ENCODE results near the gene CNNM4. TPM values are rescaled to one million over a fixed set of nuclear protein-coding genes. Genes with fewer than 3 reads are reported as not detected.

The CNNM4 gene
- polyA plus RNA-seq, 1 of the 3 experiments (the other 2 are of a cell fraction): 5.5 TPM

GRCh38 chr2:96751800-96752199 lies 8.9 kb upstream of the CNNM4 start:
- Histone ChIP-seq H4K20me1 (ENCODE audit: insufficient read depth) (no peaks in the 10 kb centered on the region), H3K9ac (no peak overlapping the region), H2AFZ (ENCODE audit: low read depth) (no peak overlapping the region), H3K4me2 (no peak overlapping the region), H3K79me2 (ENCODE audit: insufficient read depth) (no peaks in the 10 kb centered on the region), H3K9me2 (no peaks in the 10 kb centered on the region), H3K27ac (ENCODE audit: low read depth in 2 of 2, low read length in 1 of 2) (no peak overlapping the region), H3K36me3 (replicated peaks in 1 of 2; ENCODE audit: control insufficient read depth in 1 of 2, insufficient read depth in 2 of 2, low read length in 1 of 2) (no peaks in the 10 kb centered on the region), H3F3A (replicated peaks; ENCODE audit: insufficient read depth) (no peaks in the 10 kb centered on the region), H3K4me3 (ENCODE audit: low read depth in 2 of 2, low read length in 1 of 2) (no peak overlapping the region), H3K27me3 (ENCODE audit: insufficient read depth) (no peaks in the 10 kb centered on the region), H3K9me3 (no peaks in the 10 kb centered on the region), H3K4me1 (ENCODE audit: control insufficient read depth in 1 of 2, insufficient read depth in 2 of 2, low read depth in 1 of 2, low read length in 1 of 2) (peaks cover 0 to 4% of the 10 kb centered on the region in 2 experiments; a peak in 1 of 4 replicates)
- TF ChIP-seq FOXM1 (IDR thresholded peaks at IDR 0.05; ENCODE audit: low read depth): no peak
- no peak for TF ChIP-seq REST (IDR thresholded peaks at IDR 0.05; ENCODE audit: low read depth, low read length)
- DNase-seq: no peak
- CTCF ChIA-PET: interaction anchor here (1.2 kb wide), 1 partner anchor 49 kb away, joined by 4 read pairs; no protein-coding TSS in a partner anchor
- POLR2A ChIA-PET: no interaction called here
- WGBS (ENCODE audit: low lambda C conversion rate): 73% methylated on average over 9 of the region's 9 CpGs

- 60% methylated on average over 7 of the region's 7 CpGs for WGBS (ENCODE audit: low lambda C conversion rate)
- Histone ChIP-seq H3F3A (replicated peaks; ENCODE audit: insufficient read depth) (peaks cover under 1% of the 10 kb centered on the region), H3K4me1 (ENCODE audit: control insufficient read depth in 1 of 2, insufficient read depth in 2 of 2, low read depth in 1 of 2, low read length in 1 of 2) (no peaks in the 10 kb centered on the region), H3K4me3 (ENCODE audit: low read depth in 2 of 2, low read length in 1 of 2) (no peak overlapping the region), H3K27me3 (ENCODE audit: insufficient read depth) (no peaks in the 10 kb centered on the region), H3K4me2 (no peak overlapping the region), H4K20me1 (ENCODE audit: insufficient read depth) (no peaks in the 10 kb centered on the region), H2AFZ (ENCODE audit: low read depth) (no peak overlapping the region), H3K9ac (no peak overlapping the region), H3K36me3 (replicated peaks in 1 of 2; ENCODE audit: control insufficient read depth in 1 of 2, insufficient read depth in 2 of 2, low read length in 1 of 2) (no peaks in the 10 kb centered on the region), H3K9me3 (no peaks in the 10 kb centered on the region), H3K9me2 (no peaks in the 10 kb centered on the region), H3K79me2 (ENCODE audit: insufficient read depth) (no peaks in the 10 kb centered on the region), H3K27ac (ENCODE audit: low read depth in 2 of 2, low read length in 1 of 2) (no peak overlapping the region)
- no peak for DNase-seq
- POLR2A ChIA-PET: no interaction called here
- CTCF ChIA-PET: interaction anchor here (1.5 kb wide), 1 partner anchor 10 kb away, joined by 6 read pairs; no protein-coding TSS in a partner anchor
- TF ChIP-seq FOSL2 (IDR thresholded peaks at IDR 0.05; ENCODE audit: borderline replicate concordance, low read depth): no peak
Observed at GRCh38 chr2:96753661-96754282, 6.9 kb upstream of the CNNM4 start.

- POLR2A ChIA-PET: no interaction called here
- CTCF ChIA-PET: interaction anchor here (1.5 kb wide), 1 partner anchor 9 kb away, joined by 6 read pairs; no protein-coding TSS in a partner anchor
- TF ChIP-seq USF1 (IDR thresholded peaks at IDR 0.05; ENCODE audit: borderline replicate concordance, low read depth) (no peak), EZH2phosphoT487 (IDR thresholded peaks at IDR 0.05; ENCODE audit: borderline replicate concordance, low read depth) (no peak), CTCF (IDR thresholded peaks at IDR 0.05) (no peak), USF2 (IDR thresholded peaks at IDR 0.05; ENCODE audit: borderline replicate concordance, low read depth, low read length) (no peak), MEF2A (IDR thresholded peaks at IDR 0.05; ENCODE audit: borderline replicate concordance, low read depth) (no peak), NFIC (IDR thresholded peaks at IDR 0.05; ENCODE audit: borderline replicate concordance) (no peak), GABPA (IDR thresholded peaks at IDR 0.05; ENCODE audit: low read depth) (no peak), EP300 (IDR thresholded peaks at IDR 0.05; ENCODE audit: borderline replicate concordance in 1 of 2, low read depth in 1 of 2, low read length in 1 of 2) (no peak), MAX (IDR thresholded peaks at IDR 0.05; ENCODE audit: low read depth) (no peak)
Observed at GRCh38 chr2:96754317-96754716, 6.4 kb upstream of the CNNM4 start.

More at GRCh38 chr2:96754317-96754716, 6.4 kb upstream of the CNNM4 start:
- Histone ChIP-seq H3K36me3 (replicated peaks in 1 of 2; ENCODE audit: control insufficient read depth in 1 of 2, insufficient read depth in 2 of 2, low read length in 1 of 2) (no peaks in the 10 kb centered on the region), H3K4me1 (ENCODE audit: control insufficient read depth in 1 of 2, insufficient read depth in 2 of 2, low read depth in 1 of 2, low read length in 1 of 2) (no peaks in the 10 kb centered on the region), H3K9me2 (no peaks in the 10 kb centered on the region), H3K27ac (ENCODE audit: low read depth in 2 of 2, low read length in 1 of 2) (no peak overlapping the region), H3F3A (replicated peaks; ENCODE audit: insufficient read depth) (peaks cover 3% of the 10 kb centered on the region), H3K4me3 (ENCODE audit: low read depth in 2 of 2, low read length in 1 of 2) (no peak overlapping the region), H4K20me1 (ENCODE audit: insufficient read depth) (no peaks in the 10 kb centered on the region), H3K4me2 (no peak overlapping the region), H3K79me2 (ENCODE audit: insufficient read depth) (no peaks in the 10 kb centered on the region), H3K27me3 (ENCODE audit: insufficient read depth) (no peaks in the 10 kb centered on the region), H2AFZ (ENCODE audit: low read depth) (no peak overlapping the region), H3K9ac (no peak overlapping the region), H3K9me3 (no peaks in the 10 kb centered on the region)
- DNase-seq: no peak
